Stimulated activated CD8-positive, alpha-beta memory T cell treated with anti-CD3 and anti-CD28 coated beads, Interleukin-12 subunit alpha, Interleukin-12 subunit beta, amount 100 ng/mL, for 1 hour (primary cell): ENCODE measurements around the gene SYK.

ENCODE experiments used
- DNase-seq: peaks from one replicate; pipeline ENCODE4 v3.0.0-alpha.2; 2020; ENCODE audit warnings: low read depth

The SYK gene

DNA sequence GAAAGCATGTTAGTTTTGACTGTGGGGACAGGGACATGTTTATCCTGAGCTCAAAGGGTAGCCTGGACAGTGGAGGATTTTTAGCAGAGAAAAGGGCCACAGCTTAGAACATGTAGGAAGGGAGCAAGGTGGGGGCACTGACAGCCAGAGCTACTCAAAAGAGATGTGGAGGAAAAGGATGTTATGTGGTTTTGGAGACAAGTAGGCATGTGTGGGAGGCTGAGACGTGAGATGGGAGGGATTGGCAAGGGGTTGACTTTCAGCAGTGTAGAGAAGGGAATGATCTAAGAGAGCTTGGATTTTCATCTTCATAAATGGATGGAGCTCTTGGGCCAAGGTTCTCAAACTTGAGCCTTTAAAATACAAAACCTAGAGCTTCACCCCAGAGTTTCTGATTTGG lies 24.0 kb downstream of the SYK start:
- DNase-seq: no peak

DNA sequence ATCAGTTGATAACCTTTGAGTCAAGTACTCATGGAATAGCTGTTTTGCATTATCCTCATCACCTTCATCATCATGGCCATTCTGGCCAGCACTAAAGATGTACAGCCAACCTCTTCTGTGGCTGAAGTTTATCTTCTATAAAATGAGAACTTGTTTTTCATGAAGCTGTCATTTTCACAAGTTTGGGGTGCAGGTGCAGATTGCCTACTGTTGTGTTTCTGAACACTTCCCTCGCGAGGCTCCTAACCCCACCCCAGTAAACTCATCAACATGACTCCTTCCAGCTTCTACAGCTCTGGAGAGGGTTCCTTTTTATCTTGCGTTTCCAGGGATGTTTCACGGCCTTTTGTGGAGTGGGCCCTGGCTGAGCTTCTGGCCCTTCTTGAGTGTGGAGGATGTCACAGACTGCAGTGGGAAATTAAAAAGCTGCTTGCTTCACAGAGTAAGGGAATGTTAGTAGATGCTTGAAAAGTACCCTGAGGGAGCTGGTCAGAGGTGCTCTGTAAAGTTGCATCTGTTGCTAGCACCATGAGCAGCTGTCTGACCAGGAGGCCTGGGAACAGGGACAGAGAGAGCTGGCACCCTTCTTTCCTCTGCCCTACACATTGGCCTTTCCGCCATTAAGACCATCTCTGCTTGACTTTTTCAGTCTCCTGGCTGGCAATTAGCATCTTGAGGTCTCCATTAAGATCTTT lies 24.9 kb downstream of the SYK start:
- DNase-seq: no peak

DNA sequence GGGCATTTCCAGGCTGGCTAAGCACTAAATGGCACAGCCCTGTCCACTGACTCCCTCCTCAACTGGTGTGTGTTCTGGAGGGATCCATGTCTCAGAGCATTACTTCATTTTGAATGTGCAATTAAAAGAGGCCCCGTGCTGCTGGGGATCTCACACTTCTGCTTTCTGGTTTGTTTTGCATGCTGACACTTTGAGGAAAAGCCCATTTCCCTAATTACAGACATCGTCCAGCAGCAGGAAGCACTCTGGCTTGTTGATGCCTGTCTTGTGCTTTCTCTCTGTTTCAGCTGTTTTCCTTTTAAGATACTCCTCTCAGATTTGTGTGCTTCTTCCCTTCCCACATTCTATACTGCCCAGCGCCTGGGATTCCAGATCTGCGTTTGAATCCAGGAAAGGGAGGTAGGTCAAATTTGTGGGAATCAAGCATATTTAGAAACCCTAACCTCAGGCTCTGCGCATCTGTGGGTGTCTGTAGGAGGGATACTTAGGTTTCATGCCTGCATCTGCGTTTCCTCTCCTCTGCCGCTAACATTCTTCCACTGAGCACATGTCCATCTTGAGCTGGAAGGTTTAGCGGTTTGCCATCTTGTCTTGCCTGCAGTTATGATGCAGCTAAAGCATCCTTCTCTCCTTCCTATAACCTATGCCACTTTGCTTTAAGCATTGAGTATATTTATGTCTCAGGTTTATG lies 25.7 kb downstream of the SYK start:
- DNase-seq: no peak

DNA sequence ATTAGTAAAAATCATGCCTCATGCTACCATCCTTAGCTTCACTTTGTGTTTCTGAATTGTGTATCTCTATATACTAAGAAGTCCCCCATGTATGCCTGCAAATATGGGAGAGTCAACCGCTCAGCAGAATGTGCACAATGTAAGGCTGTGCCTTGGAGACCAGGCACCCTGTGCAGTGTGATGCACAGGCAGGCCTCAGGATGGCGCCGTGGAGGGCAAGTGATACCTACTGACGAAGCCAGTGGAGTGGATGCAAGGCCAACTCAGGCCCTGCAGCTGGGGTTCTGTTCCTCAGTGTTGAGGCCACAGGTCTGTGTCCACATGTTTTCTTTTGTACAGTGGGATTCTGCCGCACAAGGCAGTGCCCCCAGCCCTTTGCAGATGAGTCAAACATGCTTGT lies 28.4 kb downstream of the SYK start:
- no peak for DNase-seq

DNA sequence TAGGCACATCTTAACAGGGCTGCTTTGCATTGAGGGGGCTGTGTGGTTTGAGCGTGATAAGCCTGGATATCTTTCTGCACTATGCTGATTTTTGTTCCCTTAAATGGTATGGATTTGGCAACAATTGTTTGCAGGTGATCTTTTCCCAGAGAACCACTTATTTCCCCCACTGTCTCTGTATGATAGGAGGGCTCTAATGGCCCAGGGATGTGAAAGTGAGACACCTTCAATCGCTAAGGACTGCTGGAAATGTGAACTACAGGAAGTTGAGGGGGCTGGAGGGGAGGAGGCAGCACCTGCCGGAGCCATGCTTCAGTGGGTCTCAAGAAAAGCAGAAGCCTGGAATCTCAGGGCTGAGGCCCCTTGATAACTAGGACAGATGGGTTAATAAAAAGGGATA lies 29.4 kb downstream of the SYK start:
- no peak for DNase-seq

DNA sequence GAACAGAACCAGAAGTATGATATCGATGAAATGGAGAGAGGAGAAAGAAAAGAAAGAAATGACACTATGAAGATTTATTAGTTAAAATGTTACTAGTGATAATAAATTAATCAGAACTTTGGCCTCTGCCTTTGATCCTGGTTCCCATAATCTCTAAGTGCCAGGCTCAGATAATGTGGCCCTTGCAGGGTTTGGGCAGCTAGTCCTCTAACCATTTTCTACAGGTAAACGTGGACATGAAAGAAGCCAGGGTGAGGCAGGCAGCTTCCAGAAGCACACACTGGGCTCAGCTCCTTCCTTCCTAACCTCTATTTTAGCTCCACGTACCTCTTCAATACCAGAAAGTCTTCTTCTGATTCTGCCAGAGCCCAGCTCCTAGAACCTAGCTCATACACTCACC lies 30.6 kb downstream of the SYK start:
- DNase-seq: no peak

DNA sequence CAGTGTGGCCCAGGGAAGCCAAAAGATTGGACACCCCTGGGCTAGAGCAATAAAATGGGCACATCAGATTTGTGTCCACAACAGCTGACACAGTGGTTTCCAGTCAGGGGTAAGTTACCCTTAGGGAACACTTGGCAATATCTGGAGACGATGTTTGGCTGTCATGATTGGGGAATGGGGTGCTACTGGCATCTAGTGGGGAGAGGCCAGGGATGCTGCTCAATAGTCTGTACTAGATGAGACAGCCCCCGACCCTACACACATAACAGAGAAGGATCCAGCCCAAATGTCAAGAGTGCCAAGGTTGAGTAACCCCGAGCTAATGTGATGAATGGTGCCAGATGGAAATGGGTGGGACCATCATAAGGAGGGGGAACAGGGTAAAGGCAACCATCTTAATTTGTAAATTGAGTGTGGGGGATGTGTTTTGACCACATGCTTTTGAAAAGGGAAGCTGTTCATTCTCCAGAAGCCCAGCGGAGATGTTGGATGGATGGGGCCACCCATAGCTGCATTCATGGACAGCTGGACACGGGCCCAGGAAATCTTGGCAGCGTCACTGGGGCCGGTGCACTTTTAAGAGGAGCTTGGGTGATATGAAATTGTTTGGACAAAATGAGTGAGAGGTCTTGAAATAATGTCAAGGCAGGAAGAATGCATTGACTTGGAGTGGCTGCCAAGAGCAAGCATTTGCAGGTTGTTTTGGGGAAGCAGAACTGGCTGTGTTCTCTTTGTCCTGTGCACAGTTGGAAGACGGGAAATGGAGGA lies 33.4 kb downstream of the SYK start:
- no peak for DNase-seq

DNA sequence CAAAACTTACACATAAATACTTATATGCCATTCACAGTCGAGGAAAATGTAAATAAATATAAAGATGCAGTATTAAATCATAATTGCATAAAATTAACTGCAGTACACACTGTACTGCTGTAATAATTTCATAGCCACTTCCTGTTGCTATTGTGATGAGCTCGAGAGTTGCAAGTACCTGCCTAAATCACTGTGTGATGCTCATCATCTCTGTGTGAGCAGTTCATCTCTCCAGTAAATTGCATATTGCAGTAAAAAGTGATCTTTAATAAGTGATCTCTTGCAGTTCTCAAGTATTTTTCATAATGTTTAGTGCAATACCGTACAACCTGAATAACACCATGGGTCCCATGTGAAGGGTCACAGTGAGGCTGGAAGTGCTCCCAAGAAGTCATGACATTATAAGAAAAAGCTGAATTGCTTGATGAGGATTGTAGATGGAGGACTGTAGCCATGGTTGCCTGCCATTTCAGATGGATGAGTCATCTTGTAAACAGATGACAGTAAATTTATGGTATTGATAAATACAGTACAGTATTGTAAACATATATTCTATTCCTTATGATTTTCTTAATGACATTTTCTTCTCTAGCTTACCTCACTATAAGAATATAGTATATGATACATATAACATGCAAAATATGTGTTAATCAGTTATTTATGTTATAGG lies 34.9 kb downstream of the SYK start:
- no peak for DNase-seq

DNA sequence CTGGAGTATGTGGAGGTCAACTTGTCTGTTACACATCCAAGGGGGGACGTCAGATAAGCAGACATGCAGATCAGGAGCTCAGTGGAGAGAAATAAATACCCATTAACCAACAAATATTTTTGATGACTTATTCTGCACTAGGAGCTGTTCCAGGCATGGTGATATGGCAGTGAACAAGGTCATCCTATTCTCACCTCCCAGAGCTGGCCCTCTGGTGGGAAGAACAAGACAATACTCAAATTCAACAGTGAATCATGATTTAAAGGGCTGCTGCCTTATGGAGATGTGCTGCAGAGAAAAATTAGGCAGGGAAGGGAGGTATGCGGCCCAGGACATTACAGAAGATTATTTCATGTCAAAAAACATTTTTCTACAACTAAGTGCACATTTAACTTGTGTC lies 36.5 kb downstream of the SYK start:
- DNase-seq: no peak

DNA sequence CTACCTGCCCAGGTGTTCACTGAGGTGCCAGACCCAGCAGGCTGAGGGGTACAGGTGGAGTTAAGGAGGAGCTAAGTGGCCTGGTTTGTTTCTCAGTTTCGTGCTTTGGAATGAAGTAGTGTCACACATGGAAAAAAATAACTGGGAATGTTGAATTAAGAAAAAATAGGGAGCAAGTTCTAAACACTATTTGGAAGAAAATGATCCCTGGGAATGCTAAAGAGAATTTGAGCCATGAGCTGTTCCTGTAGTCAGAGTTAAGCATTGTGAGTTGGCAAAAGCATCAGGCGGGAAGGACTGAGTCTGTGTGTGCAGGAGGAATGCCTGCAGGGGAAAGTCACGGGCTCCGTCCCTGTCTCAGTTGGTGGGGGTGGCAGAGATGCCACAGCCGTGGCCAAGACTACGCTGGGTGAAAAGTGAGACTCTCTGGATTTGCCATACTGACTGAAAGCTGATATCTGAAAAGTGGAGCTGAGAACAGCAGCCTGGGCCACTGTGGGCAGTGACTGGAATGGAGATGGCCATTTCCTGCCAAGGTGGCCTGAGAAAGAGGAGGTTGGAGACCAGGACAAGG lies 37.0 kb downstream of the SYK start:
- no peak for DNase-seq

DNA sequence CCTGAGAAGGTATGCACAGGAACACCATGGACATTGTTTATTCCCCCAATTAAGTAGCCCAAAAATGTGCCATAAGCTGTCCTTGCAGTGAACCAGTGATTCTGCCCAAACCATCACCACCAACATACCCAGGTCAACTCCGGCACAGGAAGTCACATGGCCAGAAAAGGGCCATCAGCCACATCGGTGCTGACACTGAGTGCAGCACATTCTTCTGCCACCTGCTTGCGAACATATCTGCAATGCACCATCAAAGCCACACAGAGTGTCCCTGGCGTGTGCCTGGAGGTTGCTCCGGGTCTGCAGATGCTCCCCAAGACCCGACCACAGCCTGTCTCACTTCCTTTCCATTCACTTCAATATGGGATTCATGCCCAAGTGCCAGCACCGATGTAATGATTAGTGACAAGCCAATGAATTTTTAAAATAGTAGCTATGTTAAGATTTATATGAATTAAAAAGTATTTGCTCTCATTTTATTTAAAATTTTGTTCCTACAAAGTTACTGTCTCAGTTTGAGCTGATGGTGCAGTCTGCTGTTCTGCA lies 37.6 kb downstream of the SYK start:
- DNase-seq: no peak

DNA sequence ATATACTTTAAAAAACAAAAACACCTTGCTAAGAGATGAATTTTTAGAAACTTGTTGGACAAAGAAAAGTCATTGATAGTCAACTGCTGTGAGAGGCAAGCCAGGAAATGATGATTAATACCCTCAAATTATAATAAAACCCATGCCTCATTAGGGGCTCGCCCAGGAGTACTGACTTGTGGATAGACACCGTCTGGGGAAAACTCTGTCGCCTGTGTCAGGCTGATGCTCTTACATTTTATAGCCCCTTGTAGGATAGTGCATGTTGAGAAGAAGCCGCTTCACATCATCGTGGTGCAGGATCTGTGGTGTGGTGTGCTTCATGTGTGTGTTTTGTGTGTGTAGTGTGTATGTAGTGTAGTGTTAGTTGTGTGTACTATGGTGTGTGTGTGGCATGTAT lies 39.1 kb downstream of the SYK start:
- DNase-seq: no peak

DNA sequence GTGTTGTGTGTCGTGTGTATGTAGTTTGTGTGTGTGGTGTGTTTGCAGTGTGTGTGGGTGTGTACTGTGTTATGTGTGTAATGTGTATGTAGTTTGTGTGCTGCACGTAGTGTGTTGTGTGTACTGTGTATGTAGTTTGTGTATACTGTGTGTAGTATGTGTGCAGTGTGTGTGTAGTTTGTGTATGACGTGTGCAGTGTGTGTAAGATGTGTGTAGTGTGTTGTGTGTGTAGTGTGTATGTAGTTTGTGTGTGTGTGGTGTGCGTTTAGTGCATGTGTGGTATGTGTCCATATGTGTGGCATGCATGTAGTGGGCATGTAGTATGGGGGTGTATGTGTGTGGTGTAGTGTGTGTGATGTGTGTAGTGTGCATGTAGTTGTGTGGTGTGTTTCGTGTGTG lies 39.6 kb downstream of the SYK start:
- no peak for DNase-seq

DNA sequence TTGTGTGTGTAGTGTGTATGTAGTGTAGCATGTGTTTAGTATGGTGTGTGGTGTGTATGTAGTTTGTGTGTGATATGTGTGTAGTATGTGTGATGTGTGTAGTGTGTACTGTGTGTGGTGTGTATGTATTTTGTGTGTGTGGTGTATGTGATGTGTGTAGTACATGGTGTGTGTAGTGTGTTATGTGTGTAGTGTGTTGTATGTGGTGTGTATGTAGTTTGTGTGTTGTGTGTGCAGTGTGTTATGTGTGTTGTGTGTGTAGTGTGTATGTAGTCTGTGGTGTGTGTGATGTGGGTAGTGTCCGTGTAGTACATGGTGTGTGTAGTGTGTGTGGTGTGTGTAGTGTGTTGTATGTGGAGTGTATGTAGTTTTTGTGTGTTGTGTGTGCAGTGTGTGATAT lies 40.0 kb downstream of the SYK start:
- DNase-seq: no peak

DNA sequence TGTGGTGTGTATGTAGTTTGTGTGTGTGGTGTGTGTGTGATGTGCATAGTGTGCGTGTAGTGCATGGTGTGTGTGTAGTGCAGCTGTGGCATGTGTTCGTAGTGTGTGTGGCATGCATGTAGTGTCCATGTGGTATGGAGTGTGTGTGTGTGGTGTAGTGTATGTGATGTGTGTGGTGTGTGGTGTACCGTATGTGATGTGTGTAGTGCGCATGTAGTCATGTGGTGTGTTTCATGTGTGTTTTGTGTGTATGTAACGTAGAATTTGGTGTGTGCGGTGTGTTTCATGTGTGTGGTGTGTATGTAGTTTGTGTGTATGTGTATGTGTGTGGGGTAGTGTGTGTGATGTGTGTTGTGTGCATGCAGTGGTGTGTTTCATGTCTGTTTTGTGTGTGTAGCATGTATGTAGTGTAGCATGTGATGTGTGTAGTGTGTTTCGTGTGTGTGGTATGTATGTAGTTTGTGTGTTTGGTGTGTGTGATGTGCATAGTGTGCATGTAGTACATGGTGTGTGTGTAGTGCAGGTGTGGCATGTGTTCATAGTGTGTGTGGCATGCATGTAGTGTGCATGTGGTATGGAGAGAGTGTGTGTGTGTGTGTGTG lies 40.7 kb downstream of the SYK start:
- no peak for DNase-seq

DNA sequence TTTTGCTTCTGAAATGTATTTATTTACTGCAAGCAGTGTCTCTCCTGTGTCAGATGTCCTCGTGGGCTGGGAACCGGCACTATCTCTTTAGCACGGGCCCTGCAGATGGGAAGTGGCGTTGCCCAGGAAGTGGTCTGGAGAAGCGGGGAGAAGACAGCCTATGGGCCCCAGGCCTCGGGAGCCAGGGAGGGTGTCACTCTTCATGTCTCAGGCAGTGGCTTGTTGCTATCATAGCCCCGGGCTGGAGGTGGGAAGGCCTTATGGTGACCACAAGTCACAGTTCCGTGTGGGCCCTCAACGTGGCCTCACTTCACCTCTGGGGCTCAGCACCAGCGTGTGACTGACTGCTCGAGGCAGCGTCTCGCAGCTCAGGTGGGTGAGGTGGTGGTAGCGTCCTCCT lies 41.4 kb downstream of the SYK start:
- no peak for DNase-seq

DNA sequence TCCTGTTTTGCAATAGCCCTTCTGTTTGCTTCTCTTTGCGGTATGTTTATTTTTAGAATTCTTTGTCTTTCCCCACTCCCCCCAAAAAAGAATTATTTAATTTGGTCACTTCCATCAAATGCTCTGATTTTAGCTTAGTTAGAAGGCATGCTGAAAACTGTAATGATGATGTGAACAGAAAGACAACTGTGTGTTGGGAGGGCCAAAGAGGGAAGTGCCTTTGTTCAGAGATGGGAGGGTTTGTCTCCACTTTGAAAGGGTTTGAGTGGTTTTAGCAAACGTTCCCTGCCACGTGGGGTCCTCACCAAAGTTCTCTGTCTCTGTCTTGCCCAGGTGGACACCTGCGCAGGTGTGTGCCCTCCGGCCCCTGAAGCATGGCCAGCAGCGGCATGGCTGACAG lies 41.9 kb downstream of the SYK start:
- DNase-seq: no peak

DNA sequence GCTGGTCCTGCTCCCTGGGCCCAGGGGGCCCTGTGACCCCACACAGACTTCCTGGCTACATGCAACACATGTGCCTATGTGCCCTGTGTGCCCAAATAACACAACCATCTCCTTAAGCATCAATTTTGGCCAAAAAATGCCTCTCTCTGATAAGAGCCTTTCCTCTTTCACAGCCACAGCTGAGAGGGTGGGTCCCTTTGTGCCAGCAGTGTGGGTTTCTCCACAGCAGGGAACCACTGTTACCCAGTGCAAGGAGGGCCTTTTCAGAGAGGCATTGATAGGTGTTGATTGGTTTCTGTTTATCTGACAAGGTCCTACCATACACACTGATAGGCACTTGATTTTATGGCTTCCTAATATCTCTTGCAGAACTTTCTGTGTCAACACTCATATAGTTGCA lies 42.7 kb downstream of the SYK start:
- no peak for DNase-seq

DNA sequence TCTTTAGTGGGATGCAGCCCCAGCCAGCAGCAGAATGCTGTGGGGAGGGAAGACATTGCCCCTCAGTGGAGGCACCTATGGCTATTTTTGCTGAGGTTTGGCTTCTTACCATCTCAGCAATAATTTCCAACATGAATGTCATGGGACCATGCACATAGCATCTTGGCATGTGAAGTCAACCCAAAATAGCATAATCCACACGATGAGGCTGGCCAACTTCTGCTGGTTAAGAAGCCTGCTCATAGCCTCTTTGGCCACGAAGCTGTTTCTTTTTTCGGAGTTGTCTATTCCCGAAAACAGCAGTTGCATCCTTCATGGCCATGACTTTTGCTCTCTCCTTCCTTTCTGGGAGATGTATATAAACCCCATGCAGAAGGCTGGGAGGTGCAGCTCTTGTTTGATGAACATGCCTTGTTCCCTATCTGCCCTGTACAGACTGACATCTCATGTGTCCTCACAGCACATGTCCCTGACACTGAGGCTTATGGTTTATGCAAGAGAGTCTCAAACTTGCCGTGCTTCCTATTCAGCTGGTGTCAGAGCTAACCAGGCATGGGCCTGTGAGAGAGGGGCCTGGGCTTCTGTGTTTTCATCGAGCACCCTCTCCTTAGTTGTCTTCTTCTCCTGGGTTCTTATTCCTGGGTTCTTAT lies 45.3 kb downstream of the SYK start:
- DNase-seq: no peak

DNA sequence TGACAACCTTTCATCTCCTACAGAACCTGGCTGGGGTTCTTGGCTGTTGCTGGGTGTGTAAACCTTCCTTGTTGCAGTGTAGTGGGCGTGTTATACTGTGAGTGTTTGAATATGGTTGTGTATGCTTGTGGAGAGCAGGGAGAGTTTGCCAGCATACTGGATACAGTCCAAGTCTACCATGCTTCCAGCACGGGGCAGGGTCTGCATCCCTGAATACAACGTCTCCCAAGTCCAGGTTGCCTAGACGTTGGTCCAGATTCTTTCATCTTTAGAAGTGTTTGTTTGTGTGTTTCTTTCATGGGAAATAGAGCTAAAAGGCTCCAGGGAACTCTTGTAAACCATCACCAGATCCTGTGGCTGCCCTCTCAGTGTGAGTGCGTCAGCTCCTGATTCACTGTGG lies 46.4 kb downstream of the SYK start:
- DNase-seq: no peak

DNA sequence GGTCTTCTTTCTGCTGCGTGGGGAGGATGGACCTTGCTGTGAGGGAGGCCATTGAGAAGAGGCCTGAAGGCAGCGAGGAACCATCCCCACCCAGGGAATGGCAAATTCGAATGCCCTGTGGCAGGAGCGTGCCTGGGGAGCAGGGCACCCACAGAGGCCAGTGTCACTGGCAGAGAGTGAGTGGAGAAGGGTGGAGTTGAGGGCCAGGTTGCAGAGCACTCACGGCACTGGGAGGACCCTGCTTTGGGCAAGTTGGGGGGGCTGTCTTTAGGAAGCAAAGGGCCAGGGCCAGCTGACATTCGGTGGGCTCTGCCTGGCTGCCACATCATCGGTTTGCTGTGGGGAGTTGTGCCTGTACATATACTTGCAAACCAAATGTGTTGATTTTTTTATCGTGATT lies 47.2 kb downstream of the SYK start:
- no peak for DNase-seq
